PC-9 (cell line): ENCODE measurements around the gene TDG. TPM values are rescaled to one million over a fixed set of nuclear protein-coding genes. Genes with fewer than 3 reads are reported as not detected.
A peak's percentile ranks its signal among the peaks of the same experiment; 100 is the strongest.

Experiments used
- BruUV-seq: library from RNA; stranded (reverse); fragments of 400-500 nt; replicated peaks from 2 replicates; lab custom pipeline; 2021; lab: Mats Ljungman, UMichigan
- CTCF ChIA-PET: fragments of 300-600 bp; sonication (Branson Sonifier 250); formaldehyde crosslinking; loops from one replicate; lab custom pipeline; 2022; ENCODE audit warnings: antibody characterized with exemption; lab: Charles Lee
- POLR2A ChIA-PET: fragments of 300-600 bp; sonication (Branson Sonifier 250); formaldehyde crosslinking; loops from one replicate; lab custom pipeline; 2022; ENCODE audit warnings: antibody characterized with exemption; ENCODE audit not compliant: unreplicated experiment; lab: Charles Lee
- DNase-seq, 2 experiments: peaks; one replicate each; pipeline versions ENCODE4 v3.0.0 to v3.0.0-alpha.2; 2015 to 2022; ENCODE audit warnings: mixed read lengths in 1 of 2
- H2AFZ ChIP-seq: fragments of 200-600 bp; sonication (generic); 2 replicates; pipeline ENCODE4 v1.8.1; 2017; ENCODE audit warnings: antibody characterized with exemption
- H3F3A ChIP-seq: fragments of 200-600 bp; sonication (generic); 2 replicates; pipeline ENCODE4 v1.8.1; 2017; ENCODE audit warnings: antibody characterized with exemption, mild to moderate bottlenecking, low read depth; ENCODE audit not compliant: insufficient read depth
- H3K27ac ChIP-seq: fragments of 200-600 bp; sonication (generic); 2 replicates; pipeline ENCODE4 v1.6.1; 2016; ENCODE audit warnings: mixed run types
- H3K27me3 ChIP-seq: fragments of 200-600 bp; sonication (generic); 2 replicates; pipeline ENCODE4 v1.6.1; 2016; ENCODE audit warnings: low read depth, mixed run types; ENCODE audit not compliant: insufficient read depth
- H3K36me3 ChIP-seq: fragments of 200-600 bp; sonication (generic); 2 replicates; pipeline ENCODE4 v1.6.1; 2016; ENCODE audit warnings: low read depth, mixed run types
- H3K4me1 ChIP-seq: fragments of 200-600 bp; sonication (generic); replicated peaks from 2 replicates; pipeline ENCODE4 v1.6.1; 2016; ENCODE audit warnings: mixed run types; ENCODE audit not compliant: insufficient read depth
- H3K4me2 ChIP-seq: fragments of 200-600 bp; sonication (generic); 2 replicates; pipeline ENCODE4 v1.6.1; 2017; ENCODE audit warnings: mixed run types
- H3K4me3 ChIP-seq: fragments of 200-600 bp; sonication (generic); 2 replicates; pipeline ENCODE4 v1.6.1; 2016; ENCODE audit warnings: mixed run types
- H3K79me2 ChIP-seq: fragments of 200-600 bp; sonication (generic); 2 replicates; pipeline ENCODE4 v1.6.1; 2017; ENCODE audit warnings: low read depth, mixed run types
- H3K9me2 ChIP-seq: fragments of 200-600 bp; sonication (generic); 2 replicates; pipeline ENCODE4 v1.8.1; 2017; ENCODE audit warnings: mild to moderate bottlenecking; ENCODE audit not compliant: insufficient read depth
- H3K9me3 ChIP-seq: fragments of 200-600 bp; sonication (generic); 2 replicates; pipeline ENCODE4 v1.8.1; 2016; ENCODE audit warnings: low read depth; ENCODE audit not compliant: insufficient read depth
- H4K20me1 ChIP-seq: fragments of 200-600 bp; sonication (generic); 2 replicates; pipeline ENCODE4 v1.8.1; 2017; ENCODE audit not compliant: insufficient read depth
- CTCF ChIP-seq: fragments of 200-600 bp; sonication (generic); conservative IDR thresholded peaks from 2 replicates; pipeline ENCODE4 v1.6.1; 2017; ENCODE audit warnings: mixed run types, antibody characterized with exemption, mild to moderate bottlenecking, moderate library complexity
- EZH2 ChIP-seq: fragments of 200-600 bp; sonication (generic); IDR thresholded peaks from 2 replicates; pipeline ENCODE4 v1.8.0; 2017; ENCODE audit warnings: antibody characterized with exemption, low read depth
- intact Hi-C: fragments of 100-400 bp; cut with micrococcal nuclease; formaldehyde crosslinking; loops from one replicate; pipeline ENCODE4 v1.10.0; 2022; ENCODE audit not compliant: unreplicated experiment
- total RNA-seq: library from RNA; stranded (reverse); gene quantifications from 2 replicates; pipeline ENCODE4 v1.2.3, GENCODE V29; 2021

The TDG gene
- total RNA-seq, 1 experiment from 2014 or later = 21.0 TPM

GRCh38 chr12:103958621-103959020 lies 7.1 kb upstream of the TDG start:
- CTCF ChIA-PET = no interaction called here
- Histone ChIP-seq H4K20me1 (no peaks in the 10 kb centered on the region), H3K9me3 (no peaks in the 10 kb centered on the region), H3K4me3 (no peak overlapping the region), H3K4me2 (peak overlapping the region; percentile 48; the same call in 1 of the 2 replicates), H3K79me2 (peaks cover 33% of the 10 kb centered on the region), H3K27me3 (no peaks in the 10 kb centered on the region), H3K9me2 (no peaks in the 10 kb centered on the region), H3K36me3 (0 out of 2 replicates have a peak, but pooled peaks cover 4% of the 10 kb centered on the region), H2AFZ (no peak overlapping the region; the same call in 1 of the 2 replicates), H3K4me1 (peaks cover 22% of the 10 kb centered on the region), H3F3A (peaks cover 12% of the 10 kb centered on the region), H3K27ac (no peak overlapping the region)
- intact Hi-C loops = no loop called here
- DNase-seq = no peak
- TF ChIP-seq EZH2 = no peak
- no peak for TF ChIP-seq CTCF
- BruUV-seq = no TSS peak
- POLR2A ChIA-PET = no interaction called here

- no peaks in the 10 kb centered on the region for H3K9me2 ChIP-seq
- DNase-seq = no peak
- ChIA-PET CTCF (no interaction called here), POLR2A (interaction anchor here (0.6 kb wide), 1 partner anchor 77 kb away, joined by 3 read pairs; no protein-coding TSS in a partner anchor)
- peaks cover 12% of the 10 kb centered on the region for H3F3A ChIP-seq
- intact Hi-C loops = no loop called here
- no peak overlapping the region for H3K27ac ChIP-seq
- peaks cover 32% of the 10 kb centered on the region for H3K79me2 ChIP-seq
- H3K4me2 ChIP-seq = no peak overlapping the region
- no peak overlapping the region for H3K4me3 ChIP-seq
- BruUV-seq = no TSS peak
- H3K9me3 ChIP-seq = no peaks in the 10 kb centered on the region
- TF ChIP-seq EZH2 = no peak
- no peak for TF ChIP-seq CTCF
- no peak overlapping the region for H2AFZ ChIP-seq
- peaks cover 20% of the 10 kb centered on the region for H3K4me1 ChIP-seq
- no peaks in the 10 kb centered on the region for H3K27me3 ChIP-seq
- no peaks in the 10 kb centered on the region for H4K20me1 ChIP-seq
- H3K36me3 ChIP-seq = no peaks in the 10 kb centered on the region
These were observed 5.0 kb upstream of the TDG start for GRCh38 chr12:103960616-103961227.

GRCh38 chr12:103962493-103962892 lies 3.2 kb upstream of the TDG start:
- no peaks in the 10 kb centered on the region for H3K9me3 ChIP-seq
- H3K4me1 ChIP-seq = peaks cover 22% of the 10 kb centered on the region
- peaks cover 9% of the 10 kb centered on the region for H3F3A ChIP-seq
- TF ChIP-seq CTCF = no peak
- no peak for TF ChIP-seq EZH2
- H4K20me1 ChIP-seq = 0 out of 2 replicates have a peak, but pooled peaks cover 6% of the 10 kb centered on the region
- no peaks in the 10 kb centered on the region for H3K27me3 ChIP-seq
- ChIA-PET POLR2A (no interaction called here), CTCF (no interaction called here)
- H3K79me2 ChIP-seq = peaks cover 37% of the 10 kb centered on the region
- H3K27ac ChIP-seq = no peak overlapping the region
- intact Hi-C loops = no loop called here
- DNase-seq = peak in 1 of 2 experiments; percentile 32
- H3K36me3 ChIP-seq = no peaks in the 10 kb centered on the region
- BruUV-seq = no TSS peak
- H2AFZ ChIP-seq = no peak overlapping the region
- H3K9me2 ChIP-seq = no peaks in the 10 kb centered on the region
- no peak overlapping the region for H3K4me3 ChIP-seq
- no peak overlapping the region for H3K4me2 ChIP-seq
